Fibroblast of skin of right quadriceps (primary cell): ENCODE results near the gene OCIAD1.
"Not testable (repeated sequence)": the region's sequence is repeated elsewhere in the genome, so short reads cannot be mapped to it uniquely, and the experiment has no call there.

Source experiments
- DNase-seq: peaks from one replicate; pipeline ENCODE4 v3.0.0-alpha.2; 2013

The OCIAD1 gene

GRCh38 chr4:48821431-48821830 is 9.5 kb upstream of the OCIAD1 start:
- DNase-seq: not testable (repeated sequence)

GRCh38 chr4:48827622-48828021 is 3.3 kb upstream of the OCIAD1 start:
- DNase-seq: no peak

GRCh38 chr4:48831532-48832030 is 693 bp downstream of the OCIAD1 start:
- peak; percentile 7 for DNase-seq

- DNase-seq: no peak
These were observed 1.7 kb downstream of the OCIAD1 start for GRCh38 chr4:48832571-48832970.

- DNase-seq: no peak
These were observed 5.8 kb downstream of the OCIAD1 start for GRCh38 chr4:48836658-48837057.

- DNase-seq: no peak
These were observed 10.3 kb downstream of the OCIAD1 start for GRCh38 chr4:48841045-48841827.

- no peak for DNase-seq
These were observed 14.0 kb downstream of the OCIAD1 start for GRCh38 chr4:48844843-48845242.

GRCh38 chr4:48848799-48849198 is 17.9 kb downstream of the OCIAD1 start:
- DNase-seq: not testable (repeated sequence)

GRCh38 chr4:48851651-48852050 is 20.8 kb downstream of the OCIAD1 start:
- no peak for DNase-seq

GRCh38 chr4:48853604-48854394 is 22.9 kb downstream of the OCIAD1 start:
- DNase-seq: no peak

- no peak for DNase-seq
These were observed 23.5 kb downstream of the OCIAD1 start for GRCh38 chr4:48854395-48854683.

GRCh38 chr4:48854982-48855381 is 24.1 kb downstream of the OCIAD1 start:
- no peak for DNase-seq

GRCh38 chr4:48858130-48858529 is 27.2 kb downstream of the OCIAD1 start:
- no peak for DNase-seq

GRCh38 chr4:48862038-48862437 is 31.1 kb downstream of the OCIAD1 start:
- no peak for DNase-seq

- DNase-seq: no peak
These were observed 31.8 kb downstream of the OCIAD1 start for GRCh38 chr4:48862661-48863060.

GRCh38 chr4:48863728-48864127 is 32.8 kb downstream of the OCIAD1 start:
- DNase-seq: no peak

- DNase-seq: not testable (repeated sequence)
These were observed 33.8 kb downstream of the OCIAD1 start for GRCh38 chr4:48864696-48865095.

GRCh38 chr4:48877827-48878535 is 47.1 kb downstream of the OCIAD1 start:
- DNase-seq: no peak

- DNase-seq: no peak
These were observed 48.9 kb downstream of the OCIAD1 start for GRCh38 chr4:48879561-48880442.

- not testable (repeated sequence) for DNase-seq
These were observed 50.8 kb downstream of the OCIAD1 start for GRCh38 chr4:48881646-48882045.

GRCh38 chr4:48889750-48890149 is 58.9 kb downstream of the OCIAD1 start:
- DNase-seq: not testable (repeated sequence)

GRCh38 chr4:48891028-48891619 is 60.2 kb downstream of the OCIAD1 start:
- no peak for DNase-seq
